Adrenal gland (tissue), 5 donors: ENCODE data around the gene LRRC10.

Source experiments
- CTCF ChIP-seq, 6 experiments: fragments of 450-650 bp in 4 of 6; fragments of 200-600 bp in 2 of 6; sonication (generic) in 1 of 6; IDR thresholded peaks; 1 replicate in 5 of 6; 2 replicates in 1 of 6; pipeline versions ENCODE4 v1.5.1 to v1.8.0; 2016 to 2021; ENCODE audit warnings: antibody characterized with exemption in 6 of 6, mild to moderate bottlenecking in 2 of 6, moderate library complexity in 1 of 6
- POLR2A ChIP-seq, 2 donors: fragments of 450-650 bp; IDR thresholded peaks; one replicate each; pipeline ENCODE4 v1.6.1; 2017; ENCODE audit warnings: antibody characterized with exemption in 2 of 2, mild to moderate bottlenecking in 2 of 2, moderate library complexity in 1 of 2
- donor health status: DM: no; HTN: no; CAD: no.

GRCh38 chr12:69566603-69567002 is 44.1 kb downstream of the LRRC10 start:
- no peak for TF ChIP-seq CTCF (IDR thresholded peaks at IDR 0.05)
- TF ChIP-seq POLR2A (IDR thresholded peaks at IDR 0.05) = no peak
